D721Med (cell line): Measurements from ENCODE around the gene TIAM2.

ENCODE experiments used
- DNase-seq: peaks from one replicate; pipeline ENCODE4 v3.0.0; 2011; ENCODE audit warnings: low spot score; ENCODE audit not compliant: insufficient read length
- FAIRE-seq: peaks from 2 replicates; lab custom pipeline; 2011; peaks lifted over from hg19 to GRCh38; lab: Jason Lieb, UNC
- TF ChIP-seq, protein P1 (sequence below): IDR thresholded peaks from 2 replicates; pipeline ENCODE4 v1.5.1; 2012; ENCODE audit warnings: mild to moderate bottlenecking, control low read depth; ENCODE audit not compliant: insufficient read depth; ENCODE audit errors: missing control alignments

The TIAM2 gene

DNA sequence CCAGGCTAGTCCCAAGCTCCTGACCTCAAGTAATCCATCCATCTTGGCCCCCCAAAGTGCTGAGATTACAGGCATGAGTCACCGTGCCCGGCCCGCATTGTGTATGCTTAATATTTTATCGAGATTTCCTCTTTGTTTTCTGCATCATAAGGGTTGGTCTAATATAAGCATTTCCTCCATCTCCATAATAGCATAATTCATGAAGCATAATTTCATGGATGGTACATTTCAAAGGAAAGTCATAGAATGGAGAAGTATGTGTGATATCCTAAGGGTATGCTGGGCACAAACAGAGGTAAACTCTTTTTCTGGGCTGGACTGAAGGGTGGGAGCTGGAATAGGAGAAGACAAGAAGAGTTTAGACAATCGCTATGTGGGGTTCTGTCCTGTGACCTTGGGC is 17.5 kb upstream of the TIAM2 start:
- DNase-seq (no peak), FAIRE-seq (no peak)
- TF ChIP-seq, protein P1, sequence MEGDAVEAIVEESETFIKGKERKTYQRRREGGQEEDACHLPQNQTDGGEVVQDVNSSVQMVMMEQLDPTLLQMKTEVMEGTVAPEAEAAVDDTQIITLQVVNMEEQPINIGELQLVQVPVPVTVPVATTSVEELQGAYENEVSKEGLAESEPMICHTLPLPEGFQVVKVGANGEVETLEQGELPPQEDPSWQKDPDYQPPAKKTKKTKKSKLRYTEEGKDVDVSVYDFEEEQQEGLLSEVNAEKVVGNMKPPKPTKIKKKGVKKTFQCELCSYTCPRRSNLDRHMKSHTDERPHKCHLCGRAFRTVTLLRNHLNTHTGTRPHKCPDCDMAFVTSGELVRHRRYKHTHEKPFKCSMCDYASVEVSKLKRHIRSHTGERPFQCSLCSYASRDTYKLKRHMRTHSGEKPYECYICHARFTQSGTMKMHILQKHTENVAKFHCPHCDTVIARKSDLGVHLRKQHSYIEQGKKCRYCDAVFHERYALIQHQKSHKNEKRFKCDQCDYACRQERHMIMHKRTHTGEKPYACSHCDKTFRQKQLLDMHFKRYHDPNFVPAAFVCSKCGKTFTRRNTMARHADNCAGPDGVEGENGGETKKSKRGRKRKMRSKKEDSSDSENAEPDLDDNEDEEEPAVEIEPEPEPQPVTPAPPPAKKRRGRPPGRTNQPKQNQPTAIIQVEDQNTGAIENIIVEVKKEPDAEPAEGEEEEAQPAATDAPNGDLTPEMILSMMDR: no peak

DNA sequence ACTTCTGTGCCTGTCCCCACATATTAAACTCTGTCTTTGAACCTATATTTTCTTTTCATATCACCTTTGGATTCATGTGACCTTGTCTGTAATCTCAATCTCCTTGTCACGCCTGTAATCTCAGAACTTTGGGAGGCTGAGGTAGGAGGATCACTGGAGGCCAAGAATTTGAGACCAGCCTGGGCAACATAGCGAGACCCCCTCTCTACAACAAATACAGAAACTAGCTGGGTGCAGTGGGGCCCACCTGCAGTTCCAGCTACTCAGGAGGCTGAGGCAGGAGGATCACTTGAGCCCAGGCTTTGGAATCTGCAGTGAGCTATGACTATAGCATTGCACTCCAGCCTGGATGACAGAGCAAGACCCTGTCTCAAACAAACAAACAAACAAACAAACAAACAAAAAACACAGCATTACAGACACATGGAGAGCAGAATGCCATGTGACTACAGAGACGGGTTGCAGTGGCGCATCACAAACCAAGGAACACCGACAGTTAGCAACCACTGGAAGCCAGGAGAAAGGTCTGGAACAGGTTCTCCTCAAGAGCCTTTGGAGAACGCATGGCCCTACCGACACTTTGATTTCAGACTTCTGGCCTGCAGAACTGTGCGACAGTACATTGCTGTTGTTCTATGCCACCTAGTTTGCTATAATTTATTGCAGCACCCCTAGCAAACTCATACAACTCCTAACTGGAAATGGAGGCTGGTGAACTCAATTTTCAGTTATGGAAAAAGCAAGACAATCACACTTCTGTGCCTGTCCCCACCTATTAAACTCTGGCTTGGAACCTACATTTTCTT is 14.6 kb upstream of the TIAM2 start:
- no peak for FAIRE-seq
- TF ChIP-seq, protein P1: no peak

DNA sequence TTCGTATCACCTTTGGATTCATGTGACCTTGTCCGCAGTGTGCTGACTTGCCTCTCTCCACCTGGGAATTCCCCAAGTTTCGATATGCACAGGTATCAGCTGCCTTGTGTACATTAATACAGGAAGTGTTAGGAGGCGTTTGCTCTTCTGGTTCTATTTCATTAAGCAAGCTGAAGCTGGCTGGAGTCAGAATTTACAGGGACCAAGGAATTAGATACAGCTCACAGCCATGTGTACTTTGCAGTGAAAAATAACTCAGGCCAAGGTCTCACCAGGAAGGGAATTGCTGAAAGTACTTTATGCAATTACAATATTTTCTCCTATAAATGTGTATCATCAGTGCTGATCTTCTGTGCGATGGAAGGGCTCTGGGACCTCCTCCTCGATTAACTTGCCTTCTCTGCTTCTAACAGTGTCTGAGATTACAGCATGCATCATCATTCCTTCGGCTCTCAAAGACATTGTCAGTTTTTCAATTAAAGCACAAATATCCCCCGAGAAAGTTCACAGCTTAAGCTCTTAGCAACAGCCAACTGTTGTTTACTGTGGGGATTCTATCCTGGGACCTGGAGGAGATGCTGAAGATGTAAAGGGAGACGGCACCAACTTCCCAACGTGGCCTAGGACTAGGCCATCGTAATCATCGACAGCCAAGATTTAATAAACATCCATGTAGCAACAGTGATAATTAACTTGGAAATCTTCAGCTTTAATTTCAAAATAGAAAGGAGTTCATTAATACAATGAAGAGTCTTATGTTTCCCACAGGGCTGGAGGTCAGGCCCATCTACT is 13.8 kb upstream of the TIAM2 start:
- DNase-seq (no peak), FAIRE-seq (no peak)
- TF ChIP-seq, protein P1: no peak

More for the DNA sequence above, 14.6 kb upstream of the TIAM2 start:
- DNase-seq: no peak

DNA sequence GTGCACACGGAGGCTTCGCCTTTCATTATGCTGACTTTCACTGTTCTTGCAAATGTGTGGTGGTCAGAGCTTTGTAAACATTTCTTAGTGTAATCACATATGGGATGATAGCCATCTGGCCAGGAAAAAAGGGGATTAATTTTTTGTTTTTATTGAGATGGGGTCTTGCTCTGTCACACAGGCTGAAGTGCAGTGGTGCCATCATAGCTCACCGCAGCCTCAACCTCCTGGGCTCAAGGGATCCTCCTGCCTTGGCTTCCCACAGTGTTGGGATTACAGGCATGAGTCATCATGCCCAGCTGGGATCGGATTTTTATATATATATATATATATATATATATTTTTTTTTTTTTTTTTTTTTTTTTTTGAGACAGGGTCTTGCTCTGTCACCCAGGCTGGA is 11.0 kb upstream of the TIAM2 start:
- DNase-seq (no peak), FAIRE-seq (no peak)
- TF ChIP-seq, protein P1: no peak

DNA sequence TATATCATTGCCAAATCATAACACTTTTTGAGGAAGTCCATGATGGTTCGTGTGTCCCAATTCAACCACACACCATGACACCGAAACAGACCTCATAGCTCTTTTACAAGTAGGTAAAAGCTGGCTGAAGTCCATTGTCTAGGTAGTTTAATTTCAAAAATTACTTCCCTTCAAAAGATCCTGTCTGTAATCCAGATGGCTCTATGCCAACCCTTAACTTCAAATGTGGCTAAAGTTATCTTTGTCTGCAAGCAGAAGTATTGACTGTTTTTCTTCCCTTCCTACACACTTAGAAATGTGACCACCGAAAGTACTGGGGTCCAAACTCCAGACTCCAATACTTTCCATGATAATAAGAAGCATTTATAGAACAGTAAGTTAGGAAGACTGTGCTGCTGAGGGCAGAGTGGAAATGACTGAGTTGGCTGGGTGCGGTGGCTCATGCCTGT is 8.3 kb upstream of the TIAM2 start:
- FAIRE-seq (no peak), DNase-seq (no peak)
- TF ChIP-seq, protein P1: no peak

DNA sequence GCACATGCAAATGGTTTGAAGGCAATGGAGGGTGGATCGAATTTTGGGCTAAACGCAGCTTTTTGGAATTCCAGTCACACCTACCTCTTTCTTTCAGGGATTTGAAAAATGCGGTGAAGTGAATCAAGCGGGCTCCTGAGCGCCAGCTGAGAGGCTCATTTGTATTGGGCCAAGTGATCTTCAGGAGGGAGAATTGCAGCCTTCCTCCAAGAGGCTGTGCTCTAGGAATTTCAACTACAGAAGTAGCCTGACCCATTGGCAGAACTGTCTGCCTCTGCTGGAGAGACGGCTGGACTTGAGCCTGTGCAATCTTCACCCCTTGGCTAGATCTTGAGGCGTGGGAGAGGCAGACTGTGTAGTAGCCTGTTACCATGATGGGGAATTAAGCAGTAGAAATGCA is 5.7 kb upstream of the TIAM2 start:
- TF ChIP-seq, protein P1: no peak
- FAIRE-seq: no peak

More for the DNA sequence above, 5.7 kb upstream of the TIAM2 start:
- no peak for DNase-seq
